T-helper 9 cell (primary cell): ENCODE data around the gene TP53.
A peak's percentile ranks its signal among the peaks of the same experiment; 100 is the strongest.
"Not testable (repeated sequence)": the region's sequence is repeated elsewhere in the genome, so short reads cannot be mapped to it uniquely, and the experiment has no call there.

Experiments
- DNase-seq: peaks from one replicate; pipeline ENCODE4 v3.0.0-alpha.2; 2020

TP53 gene

DNA sequence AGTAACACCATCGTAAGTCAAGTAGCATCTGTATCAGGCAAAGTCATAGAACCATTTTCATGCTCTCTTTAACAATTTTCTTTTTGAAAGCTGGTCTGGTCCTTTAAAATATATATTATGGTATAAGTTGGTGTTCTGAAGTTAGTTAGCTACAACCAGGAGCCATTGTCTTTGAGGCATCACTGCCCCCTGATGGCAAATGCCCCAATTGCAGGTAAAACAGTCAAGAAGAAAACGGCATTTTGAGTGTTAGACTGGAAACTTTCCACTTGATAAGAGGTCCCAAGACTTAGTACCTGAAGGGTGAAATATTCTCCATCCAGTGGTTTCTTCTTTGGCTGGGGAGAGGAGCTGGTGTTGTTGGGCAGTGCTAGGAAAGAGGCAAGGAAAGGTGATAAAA is 14.1 kb downstream of the TP53 start:
- DNase-seq, result no peak

DNA sequence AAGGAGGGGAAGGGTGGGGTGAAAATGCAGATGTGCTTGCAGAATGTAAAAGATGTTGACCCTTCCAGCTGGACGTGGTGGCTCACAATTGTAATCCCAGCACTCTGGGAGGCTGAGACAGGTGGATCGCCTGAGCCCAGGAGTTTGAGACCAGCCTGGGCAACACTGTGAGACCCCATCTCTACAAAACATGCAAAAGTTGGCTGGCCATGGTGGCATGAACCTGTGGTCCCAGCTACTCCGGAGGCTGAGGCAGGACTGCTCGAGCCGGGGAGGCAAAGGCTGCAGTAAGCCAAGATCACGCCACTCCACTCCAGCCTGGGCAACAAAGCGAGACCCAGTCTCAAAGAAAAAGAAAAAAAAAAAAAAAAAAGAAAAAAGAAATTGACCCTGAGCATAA is 18.8 kb downstream of the TP53 start:
- no peak for DNase-seq

DNA sequence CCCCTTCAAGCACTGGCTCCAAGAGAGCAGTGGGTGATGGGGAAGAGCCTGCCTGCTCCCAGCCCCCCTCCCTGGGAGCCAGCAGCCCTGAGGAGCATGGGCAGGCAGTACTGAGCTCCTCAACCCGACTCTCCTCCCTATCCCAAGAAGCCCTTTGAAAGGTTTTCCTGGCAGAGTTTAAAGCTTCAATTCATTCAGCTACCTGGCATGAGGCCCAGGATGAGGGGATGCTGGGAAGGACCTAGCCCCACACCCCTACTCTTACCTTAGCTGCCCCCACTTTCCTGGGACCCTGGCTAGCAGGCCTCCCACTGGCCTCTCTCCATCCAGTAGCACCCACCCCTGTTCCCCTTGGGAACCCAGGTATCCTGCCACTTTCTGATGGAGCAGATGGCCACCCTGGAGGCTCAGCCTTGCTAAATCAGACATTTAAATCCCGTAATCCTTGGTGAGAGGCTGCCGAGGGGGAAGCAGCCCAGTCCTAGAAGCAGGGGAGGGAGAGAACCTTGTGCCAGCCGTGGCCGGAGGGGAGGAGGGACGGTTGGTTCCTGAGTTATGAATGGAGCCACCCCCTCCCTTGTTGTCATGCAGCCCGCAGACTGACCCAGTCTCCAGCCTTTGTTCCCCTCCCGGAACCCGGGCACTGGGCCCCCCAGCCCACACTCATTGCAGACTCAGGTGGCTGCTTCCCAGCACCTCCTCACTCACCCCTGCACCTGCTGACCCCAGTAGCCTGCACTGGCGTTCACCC is 19.5 kb downstream of the TP53 start:
- no peak for DNase-seq

DNA sequence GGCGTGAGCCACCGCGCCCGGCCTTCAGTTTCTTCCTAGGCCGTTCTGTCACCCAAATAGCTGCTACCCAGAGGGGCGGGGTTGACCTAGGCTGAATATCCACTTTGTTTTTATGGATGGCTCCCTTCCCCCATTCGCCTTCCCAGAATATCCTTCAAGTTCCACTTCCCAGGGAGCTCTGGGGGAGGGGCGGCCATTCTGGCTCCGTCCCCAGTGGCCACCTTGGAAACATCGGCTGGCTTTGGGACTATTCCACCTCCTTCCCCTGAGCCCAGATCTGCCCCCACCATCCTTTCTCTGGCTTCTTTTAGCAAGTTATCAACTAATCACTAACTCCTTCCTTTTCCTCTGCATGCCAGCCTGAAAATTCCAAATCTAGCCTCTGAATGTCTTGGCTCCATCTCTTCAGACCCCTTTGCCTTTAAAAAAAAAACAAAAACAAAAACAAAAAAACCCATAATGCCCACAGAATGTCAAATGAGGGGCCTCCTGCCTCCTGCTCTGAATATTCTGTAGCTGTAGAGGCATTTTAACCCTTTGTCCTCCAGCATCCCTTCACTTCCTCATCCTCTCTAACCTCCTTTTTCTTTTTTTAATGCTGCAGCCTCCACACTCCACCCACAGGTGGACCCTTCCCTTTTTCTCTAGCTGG is 30.2 kb downstream of the TP53 start:
- DNase-seq, result no peak

DNA sequence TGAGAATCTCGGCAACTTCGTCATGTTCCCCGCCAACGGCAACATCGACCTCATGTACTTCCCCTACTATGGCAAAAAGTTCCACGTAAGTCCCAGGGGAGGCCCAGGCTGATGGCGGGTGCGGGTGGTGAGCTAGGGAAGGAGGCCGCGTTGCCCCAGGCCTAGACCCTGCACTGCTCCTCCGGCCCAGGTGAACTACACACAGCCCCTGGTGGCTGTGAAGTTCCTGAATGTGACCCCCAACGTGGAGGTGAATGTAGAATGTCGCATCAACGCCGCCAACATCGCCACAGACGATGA is 31.8 kb downstream of the TP53 start:
- no peak for DNase-seq

DNA sequence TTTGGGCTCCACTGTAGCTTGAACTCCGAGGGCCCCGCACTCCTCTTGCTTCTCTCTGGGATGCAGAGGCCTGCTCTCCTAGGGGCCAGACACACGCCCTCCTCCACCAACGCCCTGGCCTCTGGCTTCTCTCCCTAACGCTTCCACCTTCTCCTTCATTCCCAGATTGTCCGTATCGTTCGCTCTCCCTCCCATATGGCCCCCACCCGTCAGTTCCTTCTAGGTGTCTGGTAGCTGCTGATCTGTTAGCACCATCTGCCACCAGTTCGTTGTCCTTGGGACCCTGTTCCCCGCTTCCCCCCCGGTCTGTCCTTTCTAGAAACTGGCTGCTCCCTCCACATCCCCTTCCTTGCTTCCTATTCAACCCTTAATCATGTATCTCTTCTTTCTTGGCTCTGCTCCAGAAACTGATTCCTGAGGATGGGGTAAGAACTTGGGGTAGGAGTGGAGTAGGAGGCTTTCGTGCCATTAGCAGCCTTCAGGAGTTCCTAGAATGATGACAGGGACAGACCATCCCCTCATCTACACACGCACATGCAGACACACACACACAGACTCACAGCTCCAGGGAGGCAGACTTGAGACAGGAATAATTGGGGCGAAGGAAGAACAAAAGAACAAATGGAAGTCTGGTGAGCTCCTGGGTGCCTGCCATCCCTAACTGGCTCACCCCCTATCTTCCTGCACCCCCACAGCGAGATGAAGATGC is 32.3 kb downstream of the TP53 start:
- DNase-seq, result no peak

DNA sequence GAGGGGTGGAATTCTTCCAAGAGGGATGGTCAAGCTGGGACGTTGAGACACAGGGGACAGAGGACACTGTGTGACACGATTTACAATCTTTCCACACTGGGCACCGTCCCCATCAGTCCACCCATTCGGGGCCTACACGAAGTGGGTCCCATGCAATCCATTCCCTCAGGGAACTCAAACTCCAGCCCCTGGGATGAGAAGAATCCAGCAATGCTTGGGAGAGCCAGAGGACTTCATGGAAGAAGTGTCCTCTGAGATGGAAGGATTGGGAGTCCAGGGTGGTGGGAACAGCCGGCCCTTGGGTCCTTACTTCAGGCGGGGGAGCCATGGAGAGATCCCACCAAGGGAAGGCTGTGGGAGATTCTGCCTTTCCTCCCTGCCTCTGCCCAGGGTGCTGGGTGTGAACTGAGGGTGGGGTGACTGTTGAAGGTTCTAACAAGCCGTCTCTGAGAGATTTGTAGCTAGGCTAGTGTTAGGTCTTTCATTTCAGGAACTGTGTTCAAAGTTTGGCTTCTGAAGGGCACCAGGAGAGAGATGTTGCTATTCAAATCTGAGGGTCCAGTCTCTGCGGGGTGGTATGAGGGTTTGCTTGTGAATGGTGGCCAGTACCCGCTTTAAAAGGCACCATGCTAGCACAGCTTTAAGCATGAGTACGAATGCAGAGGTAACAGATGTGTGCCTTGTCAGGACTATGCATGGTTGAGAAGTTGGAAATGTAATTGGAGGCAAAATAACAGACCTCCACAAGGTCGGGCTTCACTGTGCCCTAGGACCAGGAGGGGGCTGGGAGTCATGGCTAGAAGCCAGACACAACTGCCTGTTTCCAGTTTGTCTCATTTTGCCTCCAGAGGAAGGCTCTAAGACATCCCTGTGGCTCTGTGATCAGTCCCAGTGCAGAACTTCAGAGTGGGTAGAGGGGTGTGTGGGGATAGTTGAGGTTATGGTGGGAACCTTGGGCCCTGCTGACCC is 34.6 kb downstream of the TP53 start:
- no peak for DNase-seq

DNA sequence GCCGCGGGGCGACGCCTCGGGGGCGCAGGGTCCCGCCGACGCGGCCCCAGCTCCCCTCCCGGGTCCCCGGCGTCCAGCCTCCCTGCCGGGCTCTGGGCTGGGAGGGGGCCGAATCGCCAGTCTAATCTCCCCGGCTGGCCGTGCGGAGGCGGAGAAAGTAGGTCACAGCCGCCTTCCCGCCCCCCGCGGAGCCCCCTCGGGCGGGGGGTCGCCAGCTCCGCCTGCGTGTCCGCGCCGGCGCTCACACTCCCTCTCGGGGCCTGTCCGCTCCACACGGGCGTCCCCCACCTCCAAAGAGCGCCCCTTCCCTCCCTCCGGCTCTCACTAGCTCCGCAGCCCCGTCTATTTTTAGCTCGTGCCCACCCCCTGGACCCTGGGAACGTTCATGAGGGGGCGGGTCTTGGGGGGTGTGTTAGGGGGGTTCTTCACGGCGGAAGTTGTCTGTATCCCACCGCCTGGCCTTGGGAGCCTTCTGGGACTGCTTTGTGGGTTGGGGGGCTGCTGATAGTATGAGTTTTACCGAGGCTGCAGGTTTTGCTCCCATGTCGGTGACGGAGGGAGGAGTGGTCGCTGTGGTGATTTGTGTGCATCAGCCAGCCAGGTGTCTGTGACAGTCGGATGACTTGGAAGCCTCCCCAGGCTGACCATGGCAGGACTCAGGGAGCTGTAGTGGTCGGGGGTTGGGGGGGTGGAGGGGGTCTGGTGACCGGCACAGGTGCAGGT is 35.5 kb downstream of the TP53 start:
- DNase-seq, result no peak

DNA sequence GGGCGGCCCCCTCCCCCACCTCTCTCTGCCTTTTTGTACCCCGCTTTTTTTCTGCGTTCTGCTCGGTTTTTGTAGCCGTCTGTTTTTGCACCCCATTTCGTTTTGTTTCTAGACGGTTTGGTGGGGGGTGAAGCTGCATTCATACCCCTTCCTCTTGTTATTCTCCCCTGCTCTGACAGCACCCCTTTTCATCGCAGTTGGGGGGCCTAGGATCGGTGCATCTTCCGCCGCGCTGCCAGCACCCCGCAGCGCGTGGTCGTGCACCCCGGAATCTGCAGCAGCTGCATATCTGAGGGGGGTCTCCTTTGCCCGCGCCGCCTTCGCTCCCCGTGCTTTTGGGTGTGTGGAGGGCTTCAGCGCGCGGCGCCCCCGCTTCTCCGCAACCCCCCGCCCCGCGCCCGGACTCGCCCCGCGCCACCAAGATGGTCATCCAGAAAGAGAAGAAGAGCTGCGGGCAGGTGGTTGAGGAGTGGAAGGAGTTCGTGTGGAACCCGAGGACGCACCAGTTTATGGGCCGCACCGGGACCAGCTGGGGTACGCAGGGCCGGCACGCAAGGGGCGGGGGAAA is 36.1 kb downstream of the TP53 start:
- no peak for DNase-seq

DNA sequence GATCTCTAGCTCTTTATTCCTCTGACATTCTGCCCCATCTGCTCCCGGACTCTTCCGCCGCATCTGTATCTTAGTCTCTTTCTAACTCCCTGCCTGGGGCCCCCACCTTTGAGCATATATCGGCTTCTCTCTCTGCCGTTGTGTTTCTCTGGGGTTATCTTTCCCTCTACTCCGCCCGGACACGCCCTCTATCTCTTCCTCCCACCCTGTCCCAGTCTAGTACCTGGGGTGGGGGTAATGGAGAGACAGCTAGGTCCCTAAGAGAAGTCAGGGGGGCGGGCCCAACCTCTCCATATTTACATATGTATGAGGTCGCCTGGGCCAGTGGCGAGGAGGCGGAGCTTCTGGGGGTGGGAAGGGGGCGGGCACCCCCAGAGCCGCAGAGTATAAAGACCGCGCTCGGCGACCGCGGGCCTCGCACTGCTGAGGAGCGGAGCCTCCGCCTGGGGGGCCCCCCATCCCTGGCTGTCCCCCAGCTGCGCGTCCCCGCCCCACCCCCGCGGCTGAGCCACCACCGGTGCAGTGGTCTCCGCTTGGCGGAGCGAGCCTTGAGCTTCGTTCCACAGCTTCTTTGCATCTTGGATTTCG is 36.7 kb downstream of the TP53 start, which contains the start of gene ATP1B2:
Gene ATP1B2, plus strand, starts transcription at position 418 of the 588 bp plus-strand sequence. CDS start 593 bp downstream, outside the sequence.
- peak; percentile 69 for DNase-seq

DNA sequence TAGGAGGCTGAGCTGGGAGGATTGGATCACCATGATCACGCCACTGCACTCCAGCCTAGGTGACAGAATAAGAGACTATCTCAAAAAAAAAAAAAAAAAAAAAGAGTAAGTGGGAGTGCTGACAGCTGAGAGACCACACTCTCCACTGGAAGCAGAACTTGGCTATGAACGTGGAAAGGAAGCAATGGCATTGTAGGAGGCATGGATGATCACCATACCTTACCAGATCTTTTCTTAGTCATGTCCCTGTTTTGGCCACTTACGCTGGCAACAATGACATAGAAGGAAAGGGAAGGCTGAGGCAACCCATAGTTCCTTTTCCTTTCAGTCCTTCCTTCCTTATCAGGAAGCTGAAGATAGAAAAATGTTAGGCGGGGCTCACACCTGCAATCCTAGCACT is 40.3 kb downstream of the TP53 start:
- DNase-seq, result no peak

DNA sequence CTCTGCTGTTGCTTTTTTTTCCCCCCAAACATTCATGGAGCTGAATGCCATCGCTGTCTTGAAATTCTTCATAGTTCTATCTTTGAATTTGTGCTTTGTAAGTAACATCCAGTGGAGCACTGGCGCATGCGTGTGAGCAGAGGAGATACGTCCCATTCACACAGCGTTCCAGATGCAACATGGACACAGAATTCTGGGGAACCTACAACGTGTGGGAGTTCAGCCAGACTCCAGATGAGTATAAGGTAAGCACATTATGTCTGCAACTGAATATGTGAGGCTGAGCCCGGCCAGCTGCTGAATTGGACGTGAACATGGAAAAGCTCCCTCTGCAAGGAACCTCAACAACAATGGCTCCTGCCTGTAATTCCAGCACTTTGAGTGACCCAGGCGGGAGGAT is 40.8 kb downstream of the TP53 start:
- DNase-seq, result no peak

DNA sequence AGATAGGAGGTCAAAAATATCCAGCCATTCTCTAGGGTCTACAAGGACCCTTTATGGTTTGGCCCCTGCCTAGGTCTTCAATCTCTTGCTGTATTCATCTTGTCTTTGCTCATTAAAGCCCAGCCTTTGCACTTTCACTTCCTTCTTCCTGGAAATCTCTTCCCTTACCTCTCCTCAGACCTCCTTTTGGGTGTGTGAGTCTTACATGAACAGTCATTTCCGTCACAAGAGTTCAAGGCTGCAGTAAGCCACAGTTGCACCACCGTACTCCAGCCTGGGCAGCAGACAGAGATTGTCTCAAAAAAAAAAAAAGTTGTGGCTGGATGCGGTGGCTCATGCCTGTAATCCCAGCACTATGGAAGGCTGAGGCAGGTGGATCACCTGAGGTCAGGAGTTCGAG is 42.5 kb downstream of the TP53 start:
- no peak for DNase-seq

DNA sequence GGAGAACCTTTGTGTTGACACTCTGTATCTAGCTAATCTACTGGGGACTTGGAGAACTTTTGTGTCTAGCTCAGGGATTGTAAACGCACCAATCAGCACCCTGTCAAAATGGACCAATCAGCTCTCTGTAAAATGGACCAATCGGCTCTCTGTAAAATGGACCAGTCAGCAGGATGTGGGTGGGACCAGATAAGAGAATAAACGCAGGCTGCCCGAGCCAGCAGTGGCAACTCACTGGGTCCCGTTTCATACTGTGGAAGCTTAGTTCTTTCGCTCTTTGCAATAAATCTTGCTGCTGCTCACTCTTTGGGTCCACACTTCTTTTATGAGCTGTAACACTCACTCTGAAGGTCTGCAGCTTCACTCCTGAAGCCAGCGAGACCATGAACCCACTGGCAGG is 45.7 kb downstream of the TP53 start:
- not testable (repeated sequence) for DNase-seq

DNA sequence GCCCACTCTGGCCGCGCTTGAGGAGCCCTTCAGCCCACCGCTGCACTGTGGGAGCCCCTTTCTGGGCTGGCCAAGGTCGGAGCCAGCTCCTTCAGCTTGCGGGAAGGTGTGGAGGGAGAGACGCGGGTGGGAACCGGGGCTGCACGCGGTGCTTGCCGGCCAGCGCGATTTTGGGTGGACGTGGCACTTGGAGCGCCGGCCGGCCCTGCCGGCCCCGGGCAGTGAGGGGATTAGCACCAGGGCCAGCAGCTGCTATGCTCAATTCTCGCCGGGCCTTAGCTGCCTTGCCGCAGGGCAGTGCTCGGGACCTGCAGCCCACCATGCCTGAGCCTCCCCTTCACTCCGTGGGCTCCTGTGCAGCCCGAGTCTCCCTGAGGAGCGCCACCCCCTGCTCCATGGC is 46.5 kb downstream of the TP53 start:
- no peak for DNase-seq

DNA sequence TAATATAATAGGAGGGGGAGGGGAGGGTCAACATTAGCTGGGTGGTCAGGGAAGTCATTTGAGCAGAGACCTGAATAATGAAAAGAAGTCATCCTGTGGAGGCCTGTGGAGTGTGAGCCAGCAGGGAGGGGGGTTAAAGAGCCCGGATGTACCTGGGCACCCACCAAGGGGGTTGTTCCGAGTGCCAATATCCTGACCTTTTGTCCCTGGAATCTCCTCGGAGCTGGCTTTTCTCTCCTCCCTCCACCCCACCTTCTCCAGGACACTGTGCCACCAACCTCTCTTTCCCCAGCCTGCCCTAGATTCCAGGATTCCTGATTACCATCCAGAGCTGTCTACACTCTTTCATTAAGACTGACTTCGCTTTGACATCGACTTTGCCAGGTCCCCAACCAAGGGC is 51.1 kb downstream of the TP53 start:
- DNase-seq, result no peak

DNA sequence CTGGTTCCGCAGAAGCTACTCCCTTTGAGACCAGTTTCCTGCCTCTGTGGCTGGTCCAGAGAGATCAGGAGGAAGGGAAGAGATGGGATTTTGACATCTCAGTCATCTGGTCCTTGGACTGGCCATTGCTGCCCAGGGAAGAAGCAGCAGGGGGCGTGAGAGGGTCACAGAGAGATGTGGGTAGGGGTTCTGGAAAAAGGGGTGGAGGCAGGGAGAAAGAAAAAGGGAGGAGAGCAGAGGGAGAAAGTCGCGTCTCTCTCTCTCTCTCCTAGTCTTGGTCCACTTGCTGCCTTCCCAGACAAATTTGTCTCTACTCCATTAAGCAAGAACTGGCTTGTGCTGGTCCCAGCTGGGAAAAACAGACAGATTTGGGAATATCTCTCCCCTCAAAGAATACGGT is 52.9 kb downstream of the TP53 start:
- no peak for DNase-seq

DNA sequence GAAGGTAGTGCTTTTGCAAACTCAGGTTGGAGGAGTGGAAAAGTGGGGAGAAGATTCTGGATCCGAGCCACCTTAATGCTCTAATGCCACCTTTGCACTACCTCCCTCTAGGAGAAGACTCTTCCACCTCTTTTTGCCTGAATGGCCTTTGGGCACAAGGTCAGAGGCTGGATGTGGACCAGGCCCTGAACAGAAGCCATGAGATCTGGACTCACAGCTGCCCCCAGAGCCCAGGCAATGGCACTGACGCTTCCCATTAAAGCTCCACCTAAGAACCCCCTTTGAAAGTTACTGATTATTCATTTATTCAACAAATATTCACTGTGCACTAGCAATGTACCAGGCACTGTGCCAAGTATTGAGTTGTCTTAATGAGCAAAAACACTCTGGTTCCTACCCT is 54.2 kb downstream of the TP53 start:
- no peak for DNase-seq

DNA sequence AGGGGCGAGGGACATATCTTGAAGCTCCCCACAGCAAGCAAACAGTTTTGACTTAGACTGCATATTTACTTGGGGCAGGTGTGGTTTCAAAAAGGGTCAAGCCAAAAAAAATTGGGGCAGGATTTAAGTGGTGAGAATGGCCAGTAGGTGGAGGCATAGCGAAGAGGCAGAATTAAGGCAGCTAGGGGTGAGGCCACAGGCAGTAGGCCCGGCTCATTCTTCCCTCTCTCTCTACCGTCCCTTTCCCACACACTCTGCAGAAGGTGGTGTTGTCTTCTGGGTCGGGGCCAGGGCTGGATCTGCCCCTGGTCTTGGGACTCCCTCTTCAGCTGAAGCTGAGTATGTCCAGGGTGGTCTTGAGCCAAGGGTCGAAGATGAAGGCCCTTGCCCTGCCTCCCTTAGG is 54.8 kb downstream of the TP53 start:
- no peak for DNase-seq

DNA sequence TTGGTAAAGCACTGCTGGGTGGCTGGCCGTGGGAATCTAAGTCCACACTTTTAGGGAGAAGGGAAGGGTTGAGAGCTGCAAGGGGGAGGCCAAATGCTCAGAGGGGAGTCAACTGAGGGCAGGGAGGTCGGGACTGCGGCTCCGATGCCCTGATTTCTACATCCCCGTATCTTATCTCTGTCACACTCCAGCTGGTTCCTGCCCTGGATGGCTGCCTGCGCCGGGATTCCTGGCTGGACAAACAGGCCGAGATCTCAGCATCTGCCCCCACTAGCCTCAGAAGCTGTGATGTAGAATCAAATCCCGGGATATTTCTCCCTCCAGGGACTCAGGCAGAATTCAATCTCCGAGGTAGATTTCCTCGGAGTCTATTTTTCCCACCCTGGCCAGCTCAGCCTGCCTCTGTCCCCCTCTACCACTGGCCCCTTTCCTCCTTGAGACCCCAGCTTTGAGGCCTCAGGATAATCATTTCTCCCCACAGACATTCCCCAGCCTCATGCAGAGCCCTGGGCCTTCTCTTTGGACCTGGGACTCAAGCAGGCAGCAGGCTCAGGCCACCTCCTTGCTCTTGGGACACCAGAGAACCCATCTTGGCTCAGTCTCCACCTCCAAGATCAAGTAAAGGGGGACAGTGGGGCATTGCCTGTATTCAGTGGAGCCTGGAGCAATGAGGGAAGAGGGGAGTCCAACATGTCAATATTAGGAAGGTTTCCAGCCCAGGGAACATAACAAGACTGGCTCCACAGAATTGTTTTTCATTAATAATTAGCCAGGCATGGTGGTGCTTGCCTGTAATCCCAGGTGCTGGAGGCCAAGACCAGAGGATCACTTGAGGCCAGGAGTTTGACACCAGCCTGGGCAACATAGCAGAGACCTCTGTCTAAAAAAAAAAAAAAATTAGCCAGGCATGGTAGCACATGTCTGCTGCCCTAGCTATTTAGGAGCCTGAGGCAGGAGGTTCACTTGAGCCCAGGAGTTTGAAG is 55.6 kb downstream of the TP53 start:
- no peak for DNase-seq
